ENCODE measurements around the gene OR6B2. TPM values are rescaled to one million over a fixed set of nuclear protein-coding genes. Genes with fewer than 3 reads are reported as not detected.

OR6B2 gene
- total and polyA plus RNA-seq, 8 donors = not detected

DNA sequence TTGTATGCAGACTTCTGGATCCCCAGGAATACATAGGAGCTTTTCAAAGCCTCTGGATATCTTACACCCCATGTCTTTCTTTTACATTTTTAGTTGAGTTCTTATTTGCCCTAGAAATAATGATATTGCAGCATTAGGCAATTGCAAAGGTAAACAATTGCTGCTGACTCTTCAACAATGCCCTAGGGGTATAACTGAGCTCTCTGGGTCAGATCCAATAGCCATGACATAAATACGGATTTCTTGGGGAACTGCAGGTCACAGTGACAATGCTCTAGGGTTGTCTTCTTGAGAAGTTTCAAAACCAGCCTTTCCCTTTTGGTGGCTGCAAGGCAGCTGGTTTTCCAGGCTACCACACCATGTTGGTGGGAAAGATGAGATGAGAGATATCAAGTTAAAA lies 39.6 kb upstream of the OR6B2 start:
- Histone ChIP-seq H3K36me3 (no peaks in the 10 kb centered on the region), H3K27ac (no peak overlapping the region), H3K4me3 (no peak overlapping the region), H3K4me1 (no peaks in the 10 kb centered on the region), H3K27me3 (no peaks in the 10 kb centered on the region), H3K9me3 (no peaks in the 10 kb centered on the region)
- 60 to 72% (median 63%) methylated on average over 1 of the region's 1 CpG for WGBS, 5 donors
- no peak for TF ChIP-seq POLR2A (IDR thresholded peaks at IDR 0.05)
- TF ChIP-seq POLR2AphosphoS5 (IDR thresholded peaks at IDR 0.05) = no peak
- TF ChIP-seq, protein P1, sequence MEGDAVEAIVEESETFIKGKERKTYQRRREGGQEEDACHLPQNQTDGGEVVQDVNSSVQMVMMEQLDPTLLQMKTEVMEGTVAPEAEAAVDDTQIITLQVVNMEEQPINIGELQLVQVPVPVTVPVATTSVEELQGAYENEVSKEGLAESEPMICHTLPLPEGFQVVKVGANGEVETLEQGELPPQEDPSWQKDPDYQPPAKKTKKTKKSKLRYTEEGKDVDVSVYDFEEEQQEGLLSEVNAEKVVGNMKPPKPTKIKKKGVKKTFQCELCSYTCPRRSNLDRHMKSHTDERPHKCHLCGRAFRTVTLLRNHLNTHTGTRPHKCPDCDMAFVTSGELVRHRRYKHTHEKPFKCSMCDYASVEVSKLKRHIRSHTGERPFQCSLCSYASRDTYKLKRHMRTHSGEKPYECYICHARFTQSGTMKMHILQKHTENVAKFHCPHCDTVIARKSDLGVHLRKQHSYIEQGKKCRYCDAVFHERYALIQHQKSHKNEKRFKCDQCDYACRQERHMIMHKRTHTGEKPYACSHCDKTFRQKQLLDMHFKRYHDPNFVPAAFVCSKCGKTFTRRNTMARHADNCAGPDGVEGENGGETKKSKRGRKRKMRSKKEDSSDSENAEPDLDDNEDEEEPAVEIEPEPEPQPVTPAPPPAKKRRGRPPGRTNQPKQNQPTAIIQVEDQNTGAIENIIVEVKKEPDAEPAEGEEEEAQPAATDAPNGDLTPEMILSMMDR (IDR thresholded peaks at IDR 0.05) = no peak
- no peak for TF ChIP-seq EP300 (IDR thresholded peaks at IDR 0.05)
- no peak for DNase-seq
- intact Hi-C loops (cut with DNase I; ENCODE audit: low total_unique reads) = no loop called here

DNA sequence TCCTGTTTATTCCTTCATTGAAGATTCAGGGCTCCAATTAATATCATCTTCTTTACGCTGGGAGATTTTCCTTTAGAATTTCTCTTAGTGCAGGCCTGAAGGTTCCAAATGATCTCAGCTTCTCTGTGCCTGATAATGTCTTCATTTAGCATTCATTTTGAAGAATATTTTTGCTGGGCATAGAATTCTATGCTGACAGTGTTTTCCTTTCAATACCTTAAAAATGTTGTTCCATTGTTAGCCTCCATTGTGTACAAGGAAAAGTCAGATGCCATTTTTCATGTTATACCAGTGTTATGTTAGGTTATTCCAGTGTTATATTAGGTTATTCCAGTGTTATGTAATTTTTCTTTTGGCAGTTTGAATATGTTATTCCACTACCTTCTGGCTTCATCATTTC lies 38.0 kb upstream of the OR6B2 start:
- Histone ChIP-seq H3K27me3 (no peaks in the 10 kb centered on the region), H3K36me3 (no peaks in the 10 kb centered on the region), H3K27ac (no peak overlapping the region), H3K4me3 (no peak overlapping the region), H3K4me1 (no peaks in the 10 kb centered on the region), H3K9me3 (no peaks in the 10 kb centered on the region)
- TF ChIP-seq, protein P1 (IDR thresholded peaks at IDR 0.05) = no peak
- TF ChIP-seq POLR2AphosphoS5 (IDR thresholded peaks at IDR 0.05) = no peak
- TF ChIP-seq EP300 (IDR thresholded peaks at IDR 0.05) = no peak
- no peak for TF ChIP-seq POLR2A (IDR thresholded peaks at IDR 0.05)
- WGBS, 5 donors = 88 to 96% (median 93%) methylated on average over 1 of the region's 1 CpG
- intact Hi-C loops (cut with DNase I; ENCODE audit: low total_unique reads) = no loop called here
- DNase-seq = no peak

DNA sequence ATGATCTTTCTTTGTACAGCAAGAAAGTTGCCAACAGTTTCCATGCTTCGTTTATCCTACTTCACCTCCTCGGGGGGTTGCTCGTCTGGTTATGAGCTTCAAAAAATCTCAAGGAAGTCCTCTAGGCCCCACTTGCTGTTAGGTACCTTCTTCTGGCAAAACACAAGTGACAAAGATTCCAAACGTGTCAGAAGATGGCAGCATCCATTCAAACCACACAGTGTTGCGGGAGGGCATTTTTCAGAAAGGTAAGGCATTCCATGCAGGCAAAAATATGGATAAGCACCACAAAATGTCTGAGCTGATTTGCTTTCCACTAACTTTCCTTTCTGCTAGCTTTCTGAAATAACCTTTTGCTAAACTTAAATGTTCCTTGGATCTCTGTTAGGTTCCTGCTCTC lies 36.3 kb upstream of the OR6B2 start:
- Histone ChIP-seq H3K27me3 (no peaks in the 10 kb centered on the region), H3K4me1 (no peaks in the 10 kb centered on the region), H3K4me3 (no peak overlapping the region), H3K27ac (no peak overlapping the region), H3K9me3 (no peaks in the 10 kb centered on the region), H3K36me3 (no peaks in the 10 kb centered on the region)
- intact Hi-C loops (cut with DNase I; ENCODE audit: low total_unique reads) = no loop called here
- TF ChIP-seq, protein P1 (IDR thresholded peaks at IDR 0.05) = no peak
- TF ChIP-seq EP300 (IDR thresholded peaks at IDR 0.05) = no peak
- no peak for TF ChIP-seq POLR2A (IDR thresholded peaks at IDR 0.05)
- TF ChIP-seq POLR2AphosphoS5 (IDR thresholded peaks at IDR 0.05) = no peak
- 58 to 73% (median 65%) methylated on average over 5 of the region's 5 CpGs for WGBS, 5 donors
- DNase-seq = no peak

DNA sequence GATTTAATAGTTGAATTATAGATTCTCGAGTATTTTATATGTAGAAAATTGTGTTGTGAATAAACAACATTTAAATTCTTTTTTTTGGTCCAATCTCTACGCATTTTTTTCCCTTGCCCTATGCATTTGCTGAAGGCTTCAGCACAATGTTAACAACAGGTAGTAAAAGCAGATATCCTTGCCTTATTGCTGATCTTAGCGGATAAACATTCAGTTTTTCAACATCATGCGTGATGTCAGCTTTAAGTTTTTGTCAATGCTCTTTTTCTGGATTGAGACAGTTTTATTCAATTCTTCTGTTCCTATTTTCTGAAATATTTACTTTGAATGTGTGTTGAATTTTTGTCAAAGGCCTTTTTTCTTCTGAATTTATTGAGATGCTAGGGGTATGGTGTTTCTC lies 34.7 kb upstream of the OR6B2 start:
- no peak overlapping the region for H3K27ac ChIP-seq
- H3K27me3 ChIP-seq = peaks cover 0 to 4% (median 0%) of the 10 kb centered on the region in 3 donors
- no peaks in the 10 kb centered on the region for H3K36me3 ChIP-seq
- TF ChIP-seq, protein P1 (IDR thresholded peaks at IDR 0.05) = no peak
- TF ChIP-seq POLR2AphosphoS5 (IDR thresholded peaks at IDR 0.05) = no peak
- no peak for TF ChIP-seq POLR2A (IDR thresholded peaks at IDR 0.05)
- TF ChIP-seq EP300 (IDR thresholded peaks at IDR 0.05) = no peak
- 84 to 90% (median 89%) methylated on average over 4 of the region's 4 CpGs for WGBS, 5 donors
- intact Hi-C loops (cut with DNase I; ENCODE audit: low total_unique reads) = no loop called here
- H3K4me1 ChIP-seq = no peaks in the 10 kb centered on the region
- DNase-seq = no peak
- no peaks in the 10 kb centered on the region for H3K9me3 ChIP-seq
- no peak overlapping the region for H3K4me3 ChIP-seq
